ENCODE results near the gene SDSL. TPM values are rescaled to one million over a fixed set of nuclear protein-coding genes. Genes with fewer than 3 reads are reported as not detected.

Gene SDSL
- total and polyA plus RNA-seq, 2 experiments from 2014 or later, result not detected

- Histone ChIP-seq H3K9me2 (ENCODE audit: insufficient read depth) (no peaks in the 10 kb centered on the region; the same call in 1 of the 2 replicates), H3F3A (replicated peaks; ENCODE audit: low read depth) (0 out of 2 replicates have a peak, but pooled peaks cover 2% of the 10 kb centered on the region), H3K27me3 (ENCODE audit: insufficient read depth) (no peaks in the 10 kb centered on the region), H3K4me1 (ENCODE audit: insufficient read depth) (no peaks in the 10 kb centered on the region), H3K36me3 (ENCODE audit: insufficient read depth) (no peaks in the 10 kb centered on the region), H3K79me2 (replicated peaks; ENCODE audit: insufficient read depth) (no peaks in the 10 kb centered on the region), H3K4me2 (no peak overlapping the region), H3K27ac (ENCODE audit: low read depth) (no peak overlapping the region), H4K20me1 (replicated peaks; ENCODE audit: insufficient read depth) (no peaks in the 10 kb centered on the region), H2AFZ (no peak overlapping the region), H3K4me3 (no peak overlapping the region)
- Mint-ChIP-seq H3K36me3 (ENCODE audit: low read depth) (no peaks in the 10 kb centered on the region), H3K9me3 (no peaks in the 10 kb centered on the region; the same call in 2 of the 3 replicates), H3K4me3 (no peak overlapping the region), H3K4me1 (no peaks in the 10 kb centered on the region), H3K27ac (no peak overlapping the region), H3K27me3 (ENCODE audit: insufficient read depth, low read depth, poor library complexity) (peaks cover 2% of the 10 kb centered on the region)
- no peak for DNase-seq (ENCODE audit: low spot score)
- TF ChIP-seq CREB1 (CRISPR knock-in tag; IDR thresholded peaks at IDR 0.05; ENCODE audit: low read depth) (no peak), CTCF (conservative IDR thresholded peaks at IDR 0.05; ENCODE audit: low read depth in 2 of 2) (no peak), ETS1 (IDR thresholded peaks at IDR 0.05) (no peak), NANOG (IDR thresholded peaks at IDR 0.05; ENCODE audit: borderline replicate concordance) (no peak), JUNB (IDR thresholded peaks at IDR 0.05; ENCODE audit: unreplicated experiment) (no peak), EZH2 (IDR thresholded peaks at IDR 0.05; ENCODE audit: low read depth, unreplicated experiment) (no peak), STAT1 (IDR thresholded peaks at IDR 0.05; ENCODE audit: unreplicated experiment) (no peak)
- ATAC-seq, result no peak
Measured at GRCh38 chr12:113395119-113395518, 27.1 kb upstream of the SDSL start.

GRCh38 chr12:113396200-113396599 lies 26.0 kb upstream of the SDSL start:
- Histone ChIP-seq H3K36me3 (ENCODE audit: insufficient read depth) (no peaks in the 10 kb centered on the region), H2AFZ (no peak overlapping the region), H3K4me2 (no peak overlapping the region), H3K9me2 (ENCODE audit: insufficient read depth) (no peaks in the 10 kb centered on the region; the same call in 1 of the 2 replicates), H3K4me1 (ENCODE audit: insufficient read depth) (no peaks in the 10 kb centered on the region), H3K4me3 (no peak overlapping the region), H3K27ac (ENCODE audit: low read depth) (no peak overlapping the region), H3K79me2 (replicated peaks; ENCODE audit: insufficient read depth) (no peaks in the 10 kb centered on the region), H4K20me1 (replicated peaks; ENCODE audit: insufficient read depth) (no peaks in the 10 kb centered on the region), H3K27me3 (ENCODE audit: insufficient read depth) (no peaks in the 10 kb centered on the region), H3F3A (replicated peaks; ENCODE audit: low read depth) (0 out of 2 replicates have a peak, but pooled peaks cover 2% of the 10 kb centered on the region)
- H3K9me3 Mint-ChIP-seq, result no peaks in the 10 kb centered on the region; the same call in 2 of the 3 replicates
- H3K36me3 Mint-ChIP-seq (ENCODE audit: low read depth), result no peaks in the 10 kb centered on the region
- no peak for DNase-seq (ENCODE audit: low spot score)
- no peak overlapping the region for H3K4me3 Mint-ChIP-seq
- no peak for ATAC-seq
- H3K27me3 Mint-ChIP-seq (ENCODE audit: insufficient read depth, low read depth, poor library complexity), result peaks cover 2% of the 10 kb centered on the region
- no peaks in the 10 kb centered on the region for H3K4me1 Mint-ChIP-seq
- no peak overlapping the region for H3K27ac Mint-ChIP-seq
- TF ChIP-seq POLR2AphosphoS5 (IDR thresholded peaks at IDR 0.05; ENCODE audit: low read depth) (no peak), EZH2 (IDR thresholded peaks at IDR 0.05; ENCODE audit: low read depth, unreplicated experiment) (no peak), STAT1 (IDR thresholded peaks at IDR 0.05; ENCODE audit: unreplicated experiment) (no peak), ETS1 (IDR thresholded peaks at IDR 0.05) (no peak), ZNF462 (CRISPR knock-in tag; IDR thresholded peaks at IDR 0.05) (no peak), EZH2phosphoT487 (IDR thresholded peaks at IDR 0.05; ENCODE audit: unreplicated experiment) (no peak), ZNF114 (CRISPR knock-in tag; IDR thresholded peaks at IDR 0.05) (no peak), CREB1 (CRISPR knock-in tag; IDR thresholded peaks at IDR 0.05; ENCODE audit: low read depth) (no peak)

Measured in GM23338 (cell line).